ENCODE measurements around the gene CTNS.
A peak's percentile ranks its signal among the peaks of the same experiment; 100 is the strongest.

CTNS gene

DNA sequence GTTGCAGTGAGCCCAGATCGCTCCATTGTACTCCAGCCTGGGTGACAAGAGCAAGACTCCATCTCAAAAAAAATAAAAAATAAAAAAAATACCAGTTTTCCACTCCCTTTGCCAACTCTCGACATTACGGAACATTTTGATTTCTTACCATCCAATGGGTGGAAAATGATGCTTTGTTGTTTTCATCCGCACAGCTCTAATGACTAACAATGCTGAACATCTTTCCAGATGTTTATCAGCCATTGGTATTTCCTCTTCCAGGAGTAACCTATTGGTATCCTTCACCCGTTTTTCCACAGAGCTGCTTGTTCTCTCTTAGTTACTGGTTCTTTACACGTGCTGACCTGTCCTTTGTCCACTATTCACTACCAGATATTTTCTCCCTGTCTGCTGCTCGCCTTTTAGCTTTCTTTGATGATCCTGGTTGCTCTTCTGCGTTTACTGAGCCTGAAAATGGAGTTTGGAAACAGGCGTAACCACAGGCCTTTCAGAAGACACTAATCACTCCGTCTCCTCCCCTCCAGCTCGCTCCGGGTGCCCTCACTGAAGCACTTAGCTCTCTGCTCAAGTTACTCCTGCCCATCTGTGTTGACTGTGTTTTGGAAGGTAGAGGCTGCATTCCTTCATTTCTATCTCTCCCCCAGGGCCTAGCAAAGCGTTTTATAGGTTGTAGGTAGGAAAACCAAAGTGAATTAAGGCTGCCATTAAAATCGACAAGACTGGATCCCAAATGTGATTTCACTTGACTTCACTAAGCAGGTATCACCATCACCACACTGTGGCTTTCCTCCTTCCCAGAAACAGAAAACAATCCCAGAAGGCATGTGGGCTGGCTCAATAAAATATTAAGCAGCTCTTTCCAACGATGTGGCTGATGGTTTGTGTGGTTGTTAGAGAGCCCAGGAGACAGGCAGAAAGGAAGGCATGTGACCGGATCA lies 9.5 kb upstream of the CTNS start:
- no peak for DNase-seq

- DNase-seq = no peak
Observed at GRCh38 chr17:3627769-3628167, 8.8 kb upstream of the CTNS start.

DNA sequence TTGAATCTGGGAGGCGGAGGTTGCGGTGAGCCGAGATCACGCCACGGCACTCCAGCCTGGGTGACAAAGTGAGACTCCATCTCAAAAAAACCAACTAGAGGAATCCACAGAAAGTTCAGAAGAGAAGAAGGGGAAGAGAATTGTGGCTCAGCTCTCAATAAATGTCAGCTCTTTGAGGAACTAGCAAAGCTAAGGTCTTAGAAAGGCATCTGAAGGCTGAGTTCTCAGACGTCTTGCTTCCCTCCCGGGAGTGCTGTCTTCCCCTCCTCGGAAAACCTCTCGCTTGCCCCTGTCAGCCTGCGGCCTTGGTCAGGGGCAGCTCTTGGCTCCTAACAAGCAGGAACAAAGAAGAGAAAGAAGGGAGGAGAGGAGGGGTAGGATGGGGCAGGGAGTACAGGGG lies 5.8 kb upstream of the CTNS start:
- no peak for DNase-seq

GRCh38 chr17:3632287-3632686 lies 4.3 kb upstream of the CTNS start:
- DNase-seq = no peak

- peak in 1 of 2 experiments; percentile 32 for DNase-seq
Observed at GRCh38 chr17:3635474-3636153, 946 bp upstream of the CTNS start.

GRCh38 chr17:3636908-3637373 lies 381 bp downstream of the CTNS start:
- peak in 1 of 2 experiments; percentile 29 for DNase-seq

DNA sequence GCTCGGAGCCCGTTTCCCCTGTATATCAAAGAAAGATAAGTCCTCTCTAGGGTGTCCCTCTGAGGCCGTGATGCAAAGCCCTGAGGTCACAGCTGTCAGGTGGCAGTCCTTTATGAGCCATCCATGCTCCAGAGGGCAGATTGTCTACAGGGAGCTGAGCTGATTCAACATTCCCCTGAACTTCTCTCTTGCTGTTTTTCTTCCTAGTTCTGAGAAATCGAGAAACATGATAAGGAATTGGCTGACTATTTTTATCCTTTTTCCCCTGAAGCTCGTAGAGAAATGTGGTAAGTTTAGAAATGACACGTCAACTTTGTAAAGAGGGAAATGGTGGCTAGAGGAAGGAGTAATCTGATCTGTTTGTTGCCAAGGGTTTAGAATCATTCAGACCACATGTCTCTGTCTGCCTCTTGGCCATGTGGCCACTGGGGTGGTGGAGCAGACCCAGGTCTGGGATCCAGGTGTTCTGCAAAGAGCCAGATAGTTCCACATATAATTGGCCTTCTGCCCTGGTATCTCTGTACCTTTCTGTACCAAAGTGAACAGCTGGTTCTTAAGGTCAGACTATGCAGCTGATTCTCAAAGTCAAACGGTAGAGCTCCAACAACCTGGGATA lies 3.5 kb downstream of the CTNS start:
- no peak for DNase-seq

GRCh38 chr17:3641014-3641413 lies 4.5 kb downstream of the CTNS start:
- no peak for DNase-seq

DNA sequence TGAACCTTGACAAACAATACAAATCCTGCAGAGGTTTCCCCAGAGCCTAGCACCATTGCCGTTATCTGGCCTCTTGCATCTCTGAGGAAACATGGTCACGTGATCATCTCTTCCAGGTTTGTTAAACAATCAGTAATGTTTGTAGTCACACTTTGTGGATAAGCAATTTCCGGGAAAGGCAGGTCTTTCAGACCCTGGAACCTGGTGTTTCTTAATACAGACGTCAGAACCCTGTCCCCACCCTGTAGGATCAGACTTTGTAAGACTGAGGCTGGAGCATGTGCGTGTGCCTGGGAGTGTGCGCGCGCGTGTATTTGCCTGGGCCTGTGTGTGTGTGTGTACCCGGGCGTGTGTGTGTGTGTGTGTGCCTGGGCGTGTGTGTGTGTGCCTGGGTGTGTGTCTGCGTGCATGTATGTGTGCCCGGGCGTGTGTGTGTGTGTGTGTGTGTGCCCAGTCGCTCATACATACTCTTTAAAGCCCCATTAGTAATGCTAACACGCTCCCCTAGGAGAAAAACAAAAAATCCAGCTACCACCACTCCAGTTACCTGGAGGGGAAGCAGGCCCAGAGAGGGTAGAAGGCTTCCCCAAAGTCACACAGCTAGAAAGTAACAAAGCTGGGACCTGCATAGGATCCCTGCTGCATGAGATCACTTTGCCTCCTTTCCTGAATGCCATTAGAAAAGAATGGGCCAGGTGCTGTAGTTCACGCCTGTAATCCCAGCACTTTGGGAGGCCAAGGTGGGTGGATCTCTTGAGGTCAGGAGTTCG lies 5.3 kb downstream of the CTNS start:
- no peak for DNase-seq

DNA sequence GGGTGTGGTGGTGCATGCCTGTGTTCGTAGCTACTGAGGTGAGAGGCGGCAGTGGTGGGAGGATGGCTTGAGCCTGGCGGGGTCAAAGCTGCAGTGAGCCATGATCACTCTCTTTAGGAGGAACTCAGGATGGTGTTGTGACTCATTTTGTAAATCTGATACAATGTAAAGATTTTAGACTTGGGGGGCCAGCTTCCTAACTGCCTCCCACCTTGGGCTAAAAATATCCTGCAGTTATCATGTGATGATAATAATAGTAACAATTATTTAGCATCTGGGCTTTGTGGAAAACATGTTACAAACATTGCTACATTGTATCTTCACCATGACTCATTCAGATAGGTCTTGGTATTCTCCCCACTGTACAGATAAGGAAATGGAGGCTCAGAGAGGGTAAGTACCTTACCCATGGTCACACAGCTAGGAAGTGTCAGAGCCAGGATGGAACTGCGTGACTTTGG lies 7.4 kb downstream of the CTNS start:
- no peak for DNase-seq

GRCh38 chr17:3645310-3645709 lies 8.8 kb downstream of the CTNS start:
- no peak for DNase-seq

DNA sequence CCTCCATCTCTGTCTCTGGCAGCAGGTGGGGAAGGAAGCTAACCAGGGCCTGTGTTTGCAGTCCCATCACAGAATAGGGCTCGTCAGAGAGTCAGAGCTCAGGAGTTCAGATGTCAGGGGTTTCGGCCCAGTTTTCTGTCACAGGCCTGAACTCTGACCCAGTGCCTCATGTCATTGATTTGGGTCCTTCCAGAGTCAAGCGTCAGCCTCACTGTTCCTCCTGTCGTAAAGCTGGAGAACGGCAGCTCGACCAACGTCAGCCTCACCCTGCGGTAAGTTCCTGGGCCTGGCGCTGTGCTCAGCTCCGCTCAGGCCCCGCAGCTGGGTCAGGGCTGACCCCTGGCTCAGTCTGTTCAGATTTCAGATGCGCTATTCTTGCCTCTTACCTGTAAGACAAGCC lies 10.7 kb downstream of the CTNS start:
- no peak for DNase-seq

GRCh38 chr17:3647769-3648555 lies 11.4 kb downstream of the CTNS start:
- peak in 1 of 2 experiments; percentile 70 for DNase-seq

GRCh38 chr17:3655766-3656165 lies 19.2 kb downstream of the CTNS start:
- DNase-seq = no peak

- DNase-seq = no peak
Observed at GRCh38 chr17:3656353-3656752, 19.8 kb downstream of the CTNS start.

- no peak for DNase-seq
Observed at GRCh38 chr17:3656755-3657587, 20.4 kb downstream of the CTNS start.

GRCh38 chr17:3657588-3657869 lies 21.0 kb downstream of the CTNS start:
- DNase-seq = no peak

- DNase-seq = no peak
Observed at GRCh38 chr17:3657874-3658783, 21.6 kb downstream of the CTNS start.

DNA sequence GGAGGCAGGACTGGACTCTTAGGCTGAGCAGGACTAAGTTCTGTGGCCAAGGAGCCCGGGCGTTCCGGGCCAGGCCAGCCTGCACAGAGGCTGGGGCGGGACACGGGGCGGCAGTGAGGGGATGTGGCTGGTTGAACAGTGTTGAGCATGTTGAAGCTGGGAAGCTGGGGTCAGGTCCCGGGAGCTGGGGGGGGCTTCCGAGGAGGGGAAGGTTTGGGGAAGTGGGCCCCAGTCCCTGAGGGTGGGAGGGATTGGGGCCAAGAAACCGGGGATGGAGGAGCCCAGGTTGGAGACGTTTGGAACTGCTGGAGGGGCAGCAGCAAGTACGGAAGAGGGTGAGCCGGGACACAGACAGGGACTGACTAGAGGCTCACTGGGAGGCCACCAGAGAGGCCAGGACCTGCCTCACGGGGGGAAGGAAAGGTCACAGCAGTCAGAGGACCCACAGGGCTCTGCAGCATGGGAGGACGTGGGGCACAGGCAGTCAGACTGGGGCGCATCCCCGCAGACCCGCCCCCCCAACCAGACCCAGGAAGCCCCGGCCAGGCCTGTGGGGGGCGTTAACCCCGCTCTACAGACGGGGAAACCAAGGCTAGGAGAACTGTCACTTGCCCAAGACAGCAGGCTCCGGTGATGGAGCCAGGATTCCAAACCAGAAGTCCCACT lies 22.4 kb downstream of the CTNS start:
- no peak for DNase-seq
